ENCODE data around the gene GSTO2. TPM values are rescaled to one million over a fixed set of nuclear protein-coding genes. Genes with fewer than 3 reads are reported as not detected.

Gene GSTO2
- total and polyA plus RNA-seq, 2 of the 4 experiments (the other 2 are of a cell fraction) = 1.4 to 2.3 TPM

DNA sequence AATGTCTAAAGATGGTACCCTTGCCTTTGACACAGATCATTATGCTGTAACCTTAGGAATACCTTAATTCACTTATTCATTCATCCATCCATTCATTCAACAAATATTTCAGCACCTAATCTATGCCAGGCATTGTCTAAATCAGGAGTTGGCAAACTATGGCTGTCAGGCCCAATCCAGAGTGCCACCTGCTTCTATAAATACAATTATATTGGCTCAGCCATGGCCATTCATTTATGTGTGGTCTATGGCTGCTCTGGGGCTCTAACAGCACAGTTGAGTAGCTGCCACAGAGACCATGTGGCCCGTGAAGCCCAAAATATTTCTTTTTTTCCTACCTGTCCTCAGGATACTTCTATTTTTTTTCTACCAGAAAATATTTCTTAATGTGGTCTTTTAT is 75.2 kb downstream of the GSTO2 start:
- H2BK20ac ChIP-seq (ENCODE audit: low read depth, low read length) = no peak overlapping the region

More for the DNA sequence above, 75.2 kb downstream of the GSTO2 start:
- Histone ChIP-seq H3K27ac (ENCODE audit: insufficient read depth, low read length) (no peak overlapping the region), H3K4ac (ENCODE audit: low read depth, low read length) (no peak overlapping the region), H2BK5ac (ENCODE audit: low read depth, low read length, poor library complexity, severe bottlenecking) (no peak overlapping the region), H4K20me1 (ENCODE audit: insufficient read depth, low read length) (no peaks in the 10 kb centered on the region), H2BK15ac (ENCODE audit: low read depth, low read length) (no peak overlapping the region), H2AK9ac (replicated peaks; ENCODE audit: low read depth, low read length, poor library complexity) (no peak overlapping the region), H2AFZ (replicated peaks; ENCODE audit: low read length, poor library complexity) (no peak overlapping the region), H4K8ac (ENCODE audit: low read depth in 2 of 2, low read length in 2 of 2) (no peak overlapping the region), H3K4me1 (ENCODE audit: control insufficient read depth, insufficient read depth, low read length) (peaks cover 9% of the 10 kb centered on the region), H3K4me3 (ENCODE audit: insufficient read depth, low read depth, low read length) (no peak overlapping the region), H3K36me3 (ENCODE audit: control insufficient read depth, insufficient read depth, low read length) (no peaks in the 10 kb centered on the region), H3K23ac (ENCODE audit: low read depth, low read length) (no peak overlapping the region), H3K56ac (ENCODE audit: extremely low read depth, insufficient read depth, low read length) (no peak overlapping the region), H3K9ac (ENCODE audit: low read depth, low read length) (no peak overlapping the region), H3K27me3 (ENCODE audit: control insufficient read depth, insufficient read depth, low read length) (no peaks in the 10 kb centered on the region), H3K14ac (replicated peaks; ENCODE audit: low read depth, low read length) (no peak overlapping the region), H3K4me2 (ENCODE audit: low read depth, low read length) (no peak overlapping the region), H3K18ac (ENCODE audit: low read depth, low read length) (no peak overlapping the region), H2AK5ac (ENCODE audit: low read depth, low read length) (no peak overlapping the region), H2BK120ac (ENCODE audit: low read depth, low read length) (no peak overlapping the region), H4K91ac (ENCODE audit: insufficient read depth, low read depth, low read length) (no peak overlapping the region), H3K79me1 (ENCODE audit: low read depth in 1 of 2, low read length in 2 of 2) (peaks cover 6 to 13% of the 10 kb centered on the region in 2 experiments; a peak in 3 of 4 replicates), H3K9me1 (ENCODE audit: insufficient read depth, low read length) (peaks cover 10% of the 10 kb centered on the region), H3K9me3 (ENCODE audit: control insufficient read depth, insufficient read depth, low read length) (no peaks in the 10 kb centered on the region), H4K5ac (ENCODE audit: low read depth, low read length) (no peak overlapping the region)
- dilution Hi-C loops (cut with HindIII; ENCODE audit: low sequenced_read_pairs, unreplicated experiment) (no loop called here), intact Hi-C loops (cut with micrococcal nuclease) (no loop called here), in situ Hi-C loops (cut with MboI; ENCODE audit: low sequenced_read_pairs) (no loop called here)
- TF ChIP-seq CHD1 (IDR thresholded peaks at IDR 0.05; ENCODE audit: low read depth, low read length) = no peak
- TF ChIP-seq, protein P1, sequence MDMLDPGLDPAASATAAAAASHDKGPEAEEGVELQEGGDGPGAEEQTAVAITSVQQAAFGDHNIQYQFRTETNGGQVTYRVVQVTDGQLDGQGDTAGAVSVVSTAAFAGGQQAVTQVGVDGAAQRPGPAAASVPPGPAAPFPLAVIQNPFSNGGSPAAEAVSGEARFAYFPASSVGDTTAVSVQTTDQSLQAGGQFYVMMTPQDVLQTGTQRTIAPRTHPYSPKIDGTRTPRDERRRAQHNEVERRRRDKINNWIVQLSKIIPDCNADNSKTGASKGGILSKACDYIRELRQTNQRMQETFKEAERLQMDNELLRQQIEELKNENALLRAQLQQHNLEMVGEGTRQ (IDR thresholded peaks at IDR 0.05; ENCODE audit: low read depth, low read length) = no peak
- ATAC-seq (ENCODE audit: low read depth) (no peak), DNase-seq (no peak)
- no CpG with 5 or more reads among the region's 1 CpG for WGBS, 2 experiments (ENCODE audit: extremely low coverage in 2 of 2, insufficient read length in 1 of 2)
- CTCF ChIA-PET = interaction anchor here (1.5 kb wide), 1 partner anchor 53 kb away, joined by 4 read pairs; no protein-coding TSS in a partner anchor
- POLR2A ChIA-PET (ENCODE audit: unreplicated experiment) = no interaction called here
- BruUV-seq (replicated peaks) = no TSS peak

Measured in IMR-90 (cell line).